Measurements from ENCODE around the gene CAPG. TPM values are rescaled to one million over a fixed set of nuclear protein-coding genes. Genes with fewer than 3 reads are reported as not detected.

CAPG gene
- total and polyA plus RNA-seq, 9 of the 15 experiments (the other 6 are each of a cell fraction or from before 2014, with no cell fraction given) = 10.6 to 90.4 (median 56.0) TPM

DNA sequence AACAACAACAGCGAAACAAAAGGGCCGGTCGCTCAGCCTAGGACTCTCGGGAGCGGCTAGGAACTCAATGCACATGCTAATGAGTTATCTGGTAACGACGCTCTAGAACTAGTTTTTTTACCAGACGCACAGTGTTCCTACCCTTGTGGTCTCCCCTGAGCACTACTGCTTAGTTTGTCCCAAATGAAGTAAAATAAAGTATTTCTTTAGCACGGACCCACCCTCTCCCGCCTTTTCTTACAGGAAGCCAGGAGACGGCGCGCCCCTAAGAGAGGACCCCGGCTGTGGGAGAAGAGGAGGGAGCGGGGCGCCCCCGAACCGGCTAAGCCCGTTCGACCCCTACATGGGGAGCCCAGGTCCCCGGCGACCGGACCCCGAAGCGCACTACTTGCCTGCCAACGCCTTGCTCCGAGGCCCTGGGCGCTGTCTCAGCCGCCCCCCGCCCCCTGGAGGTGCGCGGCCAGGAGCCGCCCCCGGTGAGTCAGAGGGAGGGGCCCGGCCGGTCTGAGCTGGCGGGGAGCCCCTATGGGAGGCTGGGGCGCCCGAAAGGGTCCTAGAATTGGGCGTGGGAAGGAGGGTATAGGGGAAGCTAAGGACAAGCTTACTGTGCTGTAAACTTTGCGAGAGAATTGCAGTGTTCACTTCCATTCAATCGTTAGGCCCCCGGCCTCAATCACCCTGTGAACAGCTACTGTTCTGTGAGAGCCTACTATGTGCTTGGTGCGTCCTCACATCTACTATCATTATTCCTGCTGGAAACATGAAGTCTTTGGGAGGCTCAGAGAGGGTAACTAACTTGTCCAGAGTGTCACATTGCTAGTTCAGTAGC, 3.6 kb upstream of the CAPG start (continued):
- TF ChIP-seq, protein P1, sequence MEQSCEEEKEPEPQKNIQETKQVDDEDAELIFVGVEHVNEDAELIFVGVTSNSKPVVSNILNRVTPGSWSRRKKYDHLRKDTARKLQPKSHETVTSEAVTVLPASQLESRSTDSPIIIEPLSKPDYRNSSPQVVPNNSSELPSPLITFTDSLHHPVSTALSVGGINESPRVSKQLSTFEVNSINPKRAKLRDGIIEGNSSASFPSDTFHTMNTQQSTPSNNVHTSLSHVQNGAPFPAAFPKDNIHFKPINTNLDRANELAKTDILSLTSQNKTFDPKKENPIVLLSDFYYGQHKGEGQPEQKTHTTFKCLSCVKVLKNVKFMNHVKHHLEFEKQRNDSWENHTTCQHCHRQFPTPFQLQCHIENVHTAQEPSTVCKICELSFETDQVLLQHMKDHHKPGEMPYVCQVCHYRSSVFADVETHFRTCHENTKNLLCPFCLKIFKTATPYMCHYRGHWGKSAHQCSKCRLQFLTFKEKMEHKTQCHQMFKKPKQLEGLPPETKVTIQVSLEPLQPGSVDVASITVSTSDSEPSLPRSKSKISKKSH (CRISPR knock-in tag; IDR thresholded peaks at IDR 0.05) = no peak
- TF ChIP-seq PHF8 (IDR thresholded peaks at IDR 0.05; ENCODE audit: borderline replicate concordance, low read length) (peak; percentile 49; the same call in 1 of the 2 replicates), RBFOX2 (IDR thresholded peaks at IDR 0.05; ENCODE audit: low read depth, low read length) (peak; percentile 74), ARID1B (IDR thresholded peaks at IDR 0.05) (peak; percentile 63), L3MBTL2 (IDR thresholded peaks at IDR 0.05) (peak; percentile 84), JUN (IDR thresholded peaks at IDR 0.05; ENCODE audit: borderline replicate concordance, low read depth, low read length) (peak; percentile 73), JUN (CRISPR knock-in tag; IDR thresholded peaks at IDR 0.05; ENCODE audit: borderline replicate concordance) (no peak), POLR2G (IDR thresholded peaks at IDR 0.05; ENCODE audit: low read depth, low read length) (peak; percentile 81), CSDE1 (IDR thresholded peaks at IDR 0.05) (no peak), ZNF224 (CRISPR knock-in tag; IDR thresholded peaks at IDR 0.05) (no peak), ZC3H8 (IDR thresholded peaks at IDR 0.05) (no peak), SETDB1 (IDR thresholded peaks at IDR 0.05; ENCODE audit: low read length) (no peak), EP400 (IDR thresholded peaks at IDR 0.05) (peak; percentile 43; the same call in 1 of the 2 replicates), ZFP1 (CRISPR knock-in tag; IDR thresholded peaks at IDR 0.05) (0 out of 2 replicates have a peak, but pooled peaks have one; percentile 32), CCNT2 (IDR thresholded peaks at IDR 0.05; ENCODE audit: borderline replicate concordance, extremely low read depth, insufficient read length, low read depth, low read length) (peak; percentile 76)
- TF ChIP-seq, protein P2, sequence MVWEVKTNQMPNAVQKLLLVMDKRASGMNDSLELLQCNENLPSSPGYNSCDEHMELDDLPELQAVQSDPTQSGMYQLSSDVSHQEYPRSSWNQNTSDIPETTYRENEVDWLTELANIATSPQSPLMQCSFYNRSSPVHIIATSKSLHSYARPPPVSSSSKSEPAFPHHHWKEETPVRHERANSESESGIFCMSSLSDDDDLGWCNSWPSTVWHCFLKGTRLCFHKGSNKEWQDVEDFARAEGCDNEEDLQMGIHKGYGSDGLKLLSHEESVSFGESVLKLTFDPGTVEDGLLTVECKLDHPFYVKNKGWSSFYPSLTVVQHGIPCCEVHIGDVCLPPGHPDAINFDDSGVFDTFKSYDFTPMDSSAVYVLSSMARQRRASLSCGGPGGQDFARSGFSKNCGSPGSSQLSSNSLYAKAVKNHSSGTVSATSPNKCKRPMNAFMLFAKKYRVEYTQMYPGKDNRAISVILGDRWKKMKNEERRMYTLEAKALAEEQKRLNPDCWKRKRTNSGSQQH (CRISPR knock-in tag; IDR thresholded peaks at IDR 0.05) = no peak
- TF ChIP-seq, protein P3, sequence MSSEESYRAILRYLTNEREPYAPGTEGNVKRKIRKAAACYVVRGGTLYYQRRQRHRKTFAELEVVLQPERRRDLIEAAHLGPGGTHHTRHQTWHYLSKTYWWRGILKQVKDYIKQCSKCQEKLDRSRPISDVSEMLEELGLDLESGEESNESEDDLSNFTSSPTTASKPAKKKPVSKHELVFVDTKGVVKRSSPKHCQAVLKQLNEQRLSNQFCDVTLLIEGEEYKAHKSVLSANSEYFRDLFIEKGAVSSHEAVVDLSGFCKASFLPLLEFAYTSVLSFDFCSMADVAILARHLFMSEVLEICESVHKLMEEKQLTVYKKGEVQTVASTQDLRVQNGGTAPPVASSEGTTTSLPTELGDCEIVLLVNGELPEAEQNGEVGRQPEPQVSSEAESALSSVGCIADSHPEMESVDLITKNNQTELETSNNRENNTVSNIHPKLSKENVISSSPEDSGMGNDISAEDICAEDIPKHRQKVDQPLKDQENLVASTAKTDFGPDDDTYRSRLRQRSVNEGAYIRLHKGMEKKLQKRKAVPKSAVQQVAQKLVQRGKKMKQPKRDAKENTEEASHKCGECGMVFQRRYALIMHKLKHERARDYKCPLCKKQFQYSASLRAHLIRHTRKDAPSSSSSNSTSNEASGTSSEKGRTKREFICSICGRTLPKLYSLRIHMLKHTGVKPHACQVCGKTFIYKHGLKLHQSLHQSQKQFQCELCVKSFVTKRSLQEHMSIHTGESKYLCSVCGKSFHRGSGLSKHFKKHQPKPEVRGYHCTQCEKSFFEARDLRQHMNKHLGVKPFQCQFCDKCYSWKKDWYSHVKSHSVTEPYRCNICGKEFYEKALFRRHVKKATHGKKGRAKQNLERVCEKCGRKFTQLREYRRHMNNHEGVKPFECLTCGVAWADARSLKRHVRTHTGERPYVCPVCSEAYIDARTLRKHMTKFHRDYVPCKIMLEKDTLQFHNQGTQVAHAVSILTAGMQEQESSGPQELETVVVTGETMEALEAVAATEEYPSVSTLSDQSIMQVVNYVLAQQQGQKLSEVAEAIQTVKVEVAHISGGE (CRISPR knock-in tag; IDR thresholded peaks at IDR 0.05) = peak in 1 of 3 experiments; percentile 16; a peak in 1 of 6 replicates
- TF ChIP-seq, protein P4, sequence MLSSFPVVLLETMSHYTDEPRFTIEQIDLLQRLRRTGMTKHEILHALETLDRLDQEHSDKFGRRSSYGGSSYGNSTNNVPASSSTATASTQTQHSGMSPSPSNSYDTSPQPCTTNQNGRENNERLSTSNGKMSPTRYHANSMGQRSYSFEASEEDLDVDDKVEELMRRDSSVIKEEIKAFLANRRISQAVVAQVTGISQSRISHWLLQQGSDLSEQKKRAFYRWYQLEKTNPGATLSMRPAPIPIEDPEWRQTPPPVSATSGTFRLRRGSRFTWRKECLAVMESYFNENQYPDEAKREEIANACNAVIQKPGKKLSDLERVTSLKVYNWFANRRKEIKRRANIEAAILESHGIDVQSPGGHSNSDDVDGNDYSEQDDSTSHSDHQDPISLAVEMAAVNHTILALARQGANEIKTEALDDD (IDR thresholded peaks at IDR 0.05) = peak; percentile 48
- TF ChIP-seq, protein P5, sequence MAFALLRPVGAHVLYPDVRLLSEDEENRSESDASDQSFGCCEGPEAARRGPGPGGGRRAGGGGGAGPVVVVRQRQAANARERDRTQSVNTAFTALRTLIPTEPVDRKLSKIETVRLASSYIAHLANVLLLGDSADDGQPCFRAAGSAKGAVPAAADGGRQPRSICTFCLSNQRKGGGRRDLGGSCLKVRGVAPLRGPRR (CRISPR knock-in tag; IDR thresholded peaks at IDR 0.05) = peak; percentile 43; the same call in 1 of the 2 replicates
